IMR-90 (cell line): Measurements from ENCODE around the gene UGT3A1. TPM values are rescaled to one million over a fixed set of nuclear protein-coding genes. Genes with fewer than 3 reads are reported as not detected.

Experiments
- ATAC-seq: fragments of 200-7000 bp; cut with Tn5 transposase; 2 replicates; pipeline ENCODE4 v1.9.1; 2020; ENCODE audit warnings: low read depth, mild to moderate bottlenecking, moderate library complexity
- BruUV-seq: library from RNA; stranded (reverse); fragments of 400-500 nt; replicated peaks from 2 replicates; lab custom pipeline; 2021; lab: Mats Ljungman, UMichigan
- CTCF ChIA-PET: fragments of 300-600 bp; formaldehyde crosslinking; extraction: SDS; loops from one replicate; lab custom pipeline; 2021; ENCODE audit warnings: antibody characterized with exemption; lab: Yijun Ruan, JAX
- POLR2A ChIA-PET: fragments of 300-600 bp; sonication (Branson Sonifier 250); formaldehyde crosslinking; loops from one replicate; lab custom pipeline; 2022; ENCODE audit warnings: antibody characterized with exemption; ENCODE audit not compliant: unreplicated experiment; lab: Charles Lee
- DNase-seq: peaks from one replicate; pipeline ENCODE4 v3.0.0; 2013
- H2AFZ ChIP-seq: replicated peaks from 2 replicates; pipeline ENCODE3; 2013; ENCODE audit warnings: low read length, mild to moderate bottlenecking; ENCODE audit not compliant: poor library complexity
- H2AK5ac ChIP-seq: 2 replicates; pipeline ENCODE4 v1.6.1; 2013; ENCODE audit warnings: low read depth, low read length, inconsistent platforms
- H2AK9ac ChIP-seq: replicated peaks from 2 replicates; pipeline ENCODE3; 2013; ENCODE audit warnings: mild to moderate bottlenecking, low read depth, low read length, moderate library complexity; ENCODE audit not compliant: poor library complexity
- H2BK120ac ChIP-seq: 2 replicates; pipeline ENCODE4 v1.6.1; 2013; ENCODE audit warnings: low read depth, low read length, inconsistent platforms
- H2BK15ac ChIP-seq: 3 replicates; pipeline ENCODE4 v1.6.1; 2013; ENCODE audit warnings: low read depth, low read length, inconsistent platforms
- H2BK20ac ChIP-seq: 2 replicates; pipeline ENCODE4 v1.6.1; 2013; ENCODE audit warnings: low read depth, mild to moderate bottlenecking, inconsistent platforms, low read length, moderate library complexity
- H2BK5ac ChIP-seq: 2 replicates; pipeline ENCODE4 v1.6.1; 2013; ENCODE audit warnings: mild to moderate bottlenecking, low read depth, low read length, inconsistent platforms; ENCODE audit not compliant: poor library complexity, severe bottlenecking
- H3K14ac ChIP-seq: replicated peaks from 2 replicates; pipeline ENCODE4 v1.6.1; 2013; ENCODE audit warnings: low read depth, low read length, inconsistent platforms
- H3K18ac ChIP-seq: 2 replicates; pipeline ENCODE4 v1.6.1; 2013; ENCODE audit warnings: low read depth, low read length, control low read depth
- H3K23ac ChIP-seq: 2 replicates; pipeline ENCODE4 v1.6.1; 2013; ENCODE audit warnings: low read depth, low read length, inconsistent platforms
- H3K27ac ChIP-seq: 2 replicates; pipeline ENCODE4 v1.5.1; 2013; ENCODE audit warnings: mild to moderate bottlenecking, control low read depth, low read length; ENCODE audit not compliant: insufficient read depth
- H3K27me3 ChIP-seq: 2 replicates; pipeline ENCODE4 v1.6.1; 2013; ENCODE audit warnings: low read length; ENCODE audit not compliant: control insufficient read depth, insufficient read depth
- H3K36me3 ChIP-seq: 2 replicates; pipeline ENCODE4 v1.6.1; 2013; ENCODE audit warnings: low read length, mixed read lengths; ENCODE audit not compliant: control insufficient read depth, insufficient read depth
- H3K4ac ChIP-seq: 2 replicates; pipeline ENCODE4 v1.6.1; 2013; ENCODE audit warnings: low read depth, low read length, inconsistent platforms
- H3K4me1 ChIP-seq: 2 replicates; pipeline ENCODE4 v1.6.1; 2013; ENCODE audit warnings: low read length, mixed read lengths; ENCODE audit not compliant: control insufficient read depth, insufficient read depth
- H3K4me2 ChIP-seq: 2 replicates; pipeline ENCODE4 v1.6.1; 2013; ENCODE audit warnings: low read depth, mild to moderate bottlenecking, control low read depth, low read length, moderate library complexity
- H3K4me3 ChIP-seq: 2 replicates; pipeline ENCODE4 v1.5.1; 2013; ENCODE audit warnings: low read depth, mild to moderate bottlenecking, control low read depth, low read length, moderate library complexity; ENCODE audit not compliant: insufficient read depth
- H3K56ac ChIP-seq: 2 replicates; pipeline ENCODE4 v1.6.1; 2013; ENCODE audit warnings: low read length, inconsistent platforms; ENCODE audit not compliant: insufficient read depth; ENCODE audit errors: extremely low read depth
- H3K79me1 ChIP-seq, 2 experiments: 2 replicates each; pipeline ENCODE4 v1.6.1; 2013; ENCODE audit warnings: low read length in 2 of 2, inconsistent platforms in 1 of 2, low read depth in 1 of 2
- H3K9ac ChIP-seq: 2 replicates; pipeline ENCODE4 v1.6.1; 2013; ENCODE audit warnings: low read depth, low read length, control low read depth
- H3K9me1 ChIP-seq: 2 replicates; pipeline ENCODE4 v1.6.1; 2013; ENCODE audit warnings: low read length, inconsistent platforms; ENCODE audit not compliant: insufficient read depth
- H3K9me3 ChIP-seq: 2 replicates; pipeline ENCODE4 v1.6.1; 2013; ENCODE audit warnings: low read length; ENCODE audit not compliant: control insufficient read depth, insufficient read depth
- H4K20me1 ChIP-seq: 2 replicates; pipeline ENCODE4 v1.6.1; 2013; ENCODE audit warnings: low read length, inconsistent platforms; ENCODE audit not compliant: insufficient read depth
- H4K5ac ChIP-seq: 2 replicates; pipeline ENCODE4 v1.6.1; 2013; ENCODE audit warnings: mild to moderate bottlenecking, low read depth, low read length, control low read depth
- H4K8ac ChIP-seq, 2 experiments: 2 replicates each; pipeline ENCODE4 v1.6.1; 2013; ENCODE audit warnings: low read depth in 2 of 2, low read length in 2 of 2, control low read depth in 1 of 2, inconsistent platforms in 1 of 2
- H4K91ac ChIP-seq: 2 replicates; pipeline ENCODE4 v1.6.1; 2013; ENCODE audit warnings: low read depth, low read length, inconsistent platforms; ENCODE audit not compliant: insufficient read depth
- CEBPB ChIP-seq: IDR thresholded peaks from 2 replicates; pipeline ENCODE4 v1.6.1; 2012; ENCODE audit warnings: low read depth, low read length, improper control_type of control experiment
- CHD1 ChIP-seq: IDR thresholded peaks from 2 replicates; pipeline ENCODE4 v1.6.1; 2012; ENCODE audit warnings: low read depth, low read length, improper control_type of control experiment
- MAZ ChIP-seq: IDR thresholded peaks from 2 replicates; pipeline ENCODE4 v1.6.1; 2012; ENCODE audit warnings: low read depth, mild to moderate bottlenecking, low read length, improper control_type of control experiment, moderate library complexity, borderline replicate concordance
- NFE2L2 ChIP-seq: fragments of 150-350 bp; IDR thresholded peaks from 2 replicates; pipeline ENCODE4 v1.6.1; 2016; ENCODE audit warnings: low read depth, mild to moderate bottlenecking, low read length
- POLR2A ChIP-seq: IDR thresholded peaks from 2 replicates; pipeline ENCODE4 v1.6.1; 2012; ENCODE audit warnings: mild to moderate bottlenecking, low read depth, low read length
- RCOR1 ChIP-seq: IDR thresholded peaks from 2 replicates; pipeline ENCODE4 v1.6.1; 2012; ENCODE audit warnings: mild to moderate bottlenecking, low read length, improper control_type of control experiment; ENCODE audit not compliant: insufficient replicate concordance
- WGBS, 2 experiments: methylation state at CpG; one replicate each; pipeline versions ENCODE4 v1.1.5 to v1.1.7; 2013; ENCODE audit warnings: missing lambda C conversion rate in 2 of 2; ENCODE audit not compliant: insufficient read length in 1 of 2; ENCODE audit errors: extremely low coverage in 2 of 2; 5-methylcytosine and 5-hydroxymethylcytosine counted together
- dilution Hi-C: fragments of 300-500 bp; cut with HindIII; formaldehyde crosslinking; loops from one replicate; pipeline ENCODE4 v1.14.3; 2018; ENCODE audit warnings: low sequenced_read_pairs; ENCODE audit not compliant: unreplicated experiment
- in situ Hi-C: fragments of 300-500 bp; cut with MboI; formaldehyde crosslinking; loops from 3 replicates; pipeline ENCODE4 v1.14.3; 2019; ENCODE audit warnings: low sequenced_read_pairs, inconsistent platforms, mixed read lengths
- intact Hi-C: fragments of 100-400 bp; cut with micrococcal nuclease; formaldehyde crosslinking; loops from 2 replicates; pipeline ENCODE4 v1.10.0; 2022
- polyA plus RNA-seq, 3 experiments: library from polyadenylated mRNA; depleted of rRNA; stranded (reverse); fragments of >200 nt; gene quantifications; 2 replicates each; pipeline ENCODE4 v1.2.3, GENCODE V29; 2012; ENCODE audit warnings: low replicate concordance in 1 of 3
- total RNA-seq: library from RNA; depleted of rRNA; stranded (reverse); fragments of >200 nt; gene quantifications from 2 replicates; pipeline ENCODE4 v1.2.3, GENCODE V29; 2012
- TF ChIP-seq, protein P1 (sequence below): fragments of 150-350 bp; IDR thresholded peaks from 2 replicates; pipeline ENCODE4 v1.6.1; 2017; ENCODE audit warnings: mild to moderate bottlenecking, antibody characterized with exemption, low read length, low read depth

Gene UGT3A1
- total and polyA plus RNA-seq, 2 of the 4 experiments (the other 2 are of a cell fraction) = not detected

- CTCF ChIA-PET = no interaction called here
- H3K9ac ChIP-seq = no peak overlapping the region
- intact Hi-C loops = no loop called here
Measured at GRCh38 chr5:35987776-35988175, 3.4 kb downstream of the UGT3A1 start.

More at GRCh38 chr5:35987776-35988175, 3.4 kb downstream of the UGT3A1 start:
- no TSS peak for BruUV-seq
- H3K4ac ChIP-seq = no peak overlapping the region
- H4K20me1 ChIP-seq = no peaks in the 10 kb centered on the region
- no peak overlapping the region for H2AK9ac ChIP-seq
- no peak overlapping the region for H4K91ac ChIP-seq
- no peak for DNase-seq
- TF ChIP-seq CEBPB = no peak
- no peak for TF ChIP-seq CHD1
- TF ChIP-seq POLR2A = no peak
- no peak for TF ChIP-seq NFE2L2
- TF ChIP-seq MAZ = no peak
- TF ChIP-seq RCOR1 = no peak
- TF ChIP-seq, protein P1, sequence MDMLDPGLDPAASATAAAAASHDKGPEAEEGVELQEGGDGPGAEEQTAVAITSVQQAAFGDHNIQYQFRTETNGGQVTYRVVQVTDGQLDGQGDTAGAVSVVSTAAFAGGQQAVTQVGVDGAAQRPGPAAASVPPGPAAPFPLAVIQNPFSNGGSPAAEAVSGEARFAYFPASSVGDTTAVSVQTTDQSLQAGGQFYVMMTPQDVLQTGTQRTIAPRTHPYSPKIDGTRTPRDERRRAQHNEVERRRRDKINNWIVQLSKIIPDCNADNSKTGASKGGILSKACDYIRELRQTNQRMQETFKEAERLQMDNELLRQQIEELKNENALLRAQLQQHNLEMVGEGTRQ = no peak
- WGBS, 2 experiments = no CpG with 5 or more reads among the region's 3 CpGs
- H3K36me3 ChIP-seq = no peaks in the 10 kb centered on the region
- dilution Hi-C loops (no loop called here), in situ Hi-C loops (no loop called here)
- H3K9me1 ChIP-seq = no peaks in the 10 kb centered on the region
- H3K4me3 ChIP-seq = no peak overlapping the region
- H4K5ac ChIP-seq = no peak overlapping the region
- no peak overlapping the region for H2BK20ac ChIP-seq
- H2BK15ac ChIP-seq = no peak overlapping the region
- no peak overlapping the region for H2AK5ac ChIP-seq
- H3K23ac ChIP-seq = no peak overlapping the region
- H3K79me1 ChIP-seq = no peaks in the 10 kb centered on the region
- no peak overlapping the region for H3K14ac ChIP-seq
- H3K27ac ChIP-seq = no peak overlapping the region
- POLR2A ChIA-PET = no interaction called here
- H3K4me2 ChIP-seq = no peak overlapping the region
- peaks cover 2% of the 10 kb centered on the region for H3K27me3 ChIP-seq
- no peaks in the 10 kb centered on the region for H3K4me1 ChIP-seq
- H2BK5ac ChIP-seq = no peak overlapping the region
- ATAC-seq = no peak
- H2BK120ac ChIP-seq = no peak overlapping the region
- no peak overlapping the region for H3K56ac ChIP-seq
- no peak overlapping the region for H2AFZ ChIP-seq
- no peaks in the 10 kb centered on the region for H3K9me3 ChIP-seq
- no peak overlapping the region for H4K8ac ChIP-seq
- no peak overlapping the region for H3K18ac ChIP-seq
